H9 (cell line): ENCODE data around the gene PIK3C3. TPM values are rescaled to one million over a fixed set of nuclear protein-coding genes. Genes with fewer than 3 reads are reported as not detected.

Experiments
- DNase-seq: peaks from one replicate; pipeline ENCODE4 v3.0.0-alpha.2; 2017
- H2AFZ ChIP-seq: one replicate; pipeline ENCODE4 v1.6.1; 2013; ENCODE audit warnings: mild to moderate bottlenecking, low read length, control low read depth, moderate library complexity
- H2AK5ac ChIP-seq: 2 replicates; pipeline ENCODE4 v1.6.1; 2013; ENCODE audit warnings: low read length, control low read depth, mixed read lengths; ENCODE audit not compliant: insufficient read length
- H2BK120ac ChIP-seq: one replicate; pipeline ENCODE4 v1.6.1; 2013; ENCODE audit warnings: low read depth, mild to moderate bottlenecking, low read length, control low read depth, inconsistent platforms; ENCODE audit not compliant: poor library complexity, severe bottlenecking
- H2BK12ac ChIP-seq: 2 replicates; pipeline ENCODE4 v1.6.1; 2013; ENCODE audit warnings: low read length, control low read depth, mixed read lengths, low read depth; ENCODE audit not compliant: insufficient read length
- H2BK15ac ChIP-seq: 2 replicates; pipeline ENCODE4 v1.6.1; 2013; ENCODE audit warnings: low read depth, low read length, control low read depth
- H2BK20ac ChIP-seq: one replicate; pipeline ENCODE4 v1.6.1; 2013; ENCODE audit warnings: low read depth, mild to moderate bottlenecking, low read length, control low read depth, inconsistent platforms; ENCODE audit not compliant: poor library complexity, severe bottlenecking
- H2BK5ac ChIP-seq: 2 replicates; pipeline ENCODE4 v1.6.1; 2013; ENCODE audit warnings: low read length, control low read depth, mixed read lengths; ENCODE audit not compliant: insufficient read length
- H3K14ac ChIP-seq: 2 replicates; pipeline ENCODE4 v1.6.1; 2013; ENCODE audit warnings: low read length, control low read depth; ENCODE audit not compliant: insufficient read depth
- H3K18ac ChIP-seq: 2 replicates; pipeline ENCODE4 v1.6.1; 2013; ENCODE audit warnings: low read depth, mild to moderate bottlenecking, mixed read lengths, low read length, control low read depth; ENCODE audit not compliant: insufficient read length
- H3K23ac ChIP-seq: 2 replicates; pipeline ENCODE4 v1.6.1; 2013; ENCODE audit warnings: low read length, control low read depth, mixed read lengths, low read depth; ENCODE audit not compliant: insufficient read length
- H3K23me2 ChIP-seq: 2 replicates; pipeline ENCODE4 v1.6.1; 2013; ENCODE audit warnings: low read depth, mild to moderate bottlenecking, mixed read lengths, low read length, control low read depth; ENCODE audit not compliant: insufficient read length, poor library complexity, severe bottlenecking
- H3K27ac ChIP-seq: 2 replicates; pipeline ENCODE4 v1.5.1; 2013; ENCODE audit warnings: low read length, control low read depth, mixed read lengths, low read depth; ENCODE audit not compliant: insufficient read length
- H3K27me3 ChIP-seq: 2 replicates; pipeline ENCODE4 v1.6.1; 2013; ENCODE audit warnings: low read length, control low read depth, inconsistent platforms; ENCODE audit not compliant: insufficient read depth
- H3K4ac ChIP-seq: 2 replicates; pipeline ENCODE4 v1.6.1; 2013; ENCODE audit warnings: low read depth, mild to moderate bottlenecking, control low read depth, inconsistent platforms, low read length, moderate library complexity
- H3K4me1 ChIP-seq: 2 replicates; pipeline ENCODE4 v1.6.1; 2013; ENCODE audit warnings: low read length, control low read depth, inconsistent platforms; ENCODE audit not compliant: insufficient read depth
- H3K4me2 ChIP-seq: 2 replicates; pipeline ENCODE4 v1.6.1; 2013; ENCODE audit warnings: low read length, control low read depth, mixed read lengths; ENCODE audit not compliant: insufficient read length, insufficient read depth
- H3K56ac ChIP-seq: 2 replicates; pipeline ENCODE4 v1.6.1; 2013; ENCODE audit warnings: low read depth, mild to moderate bottlenecking, mixed read lengths, low read length, control low read depth; ENCODE audit not compliant: insufficient read length
- H3K79me1 ChIP-seq: 2 replicates; pipeline ENCODE4 v1.6.1; 2013; ENCODE audit warnings: low read depth, mild to moderate bottlenecking, moderate library complexity, low read length, control low read depth, inconsistent platforms; ENCODE audit not compliant: insufficient read depth, poor library complexity, severe bottlenecking
- H3K79me2 ChIP-seq: 2 replicates; pipeline ENCODE4 v1.6.1; 2013; ENCODE audit warnings: low read length, control low read depth, inconsistent platforms; ENCODE audit not compliant: insufficient read depth
- H3K9ac ChIP-seq: 2 replicates; pipeline ENCODE4 v1.6.1; 2013; ENCODE audit warnings: low read length, control low read depth, mixed read lengths; ENCODE audit not compliant: insufficient read length; ENCODE audit errors: extremely low read depth
- H3K9me3 ChIP-seq: one replicate; pipeline ENCODE4 v1.6.1; 2013; ENCODE audit warnings: low read depth, low read length, inconsistent platforms; ENCODE audit not compliant: control insufficient read depth
- H3T11ph ChIP-seq: one replicate; pipeline ENCODE4 v1.6.1; 2013; ENCODE audit warnings: mild to moderate bottlenecking, low read length, control low read depth, inconsistent platforms
- H4K20me1 ChIP-seq: one replicate; pipeline ENCODE4 v1.6.1; 2013; ENCODE audit not compliant: control insufficient read depth, insufficient read length, insufficient read depth
- H4K5ac ChIP-seq: 2 replicates; pipeline ENCODE4 v1.6.1; 2013; ENCODE audit warnings: low read depth, mild to moderate bottlenecking, mixed read lengths, low read length, control low read depth; ENCODE audit not compliant: insufficient read length
- H4K8ac ChIP-seq: replicated peaks from 2 replicates; pipeline ENCODE4 v1.6.1; 2013; ENCODE audit warnings: low read length, control low read depth, mixed read lengths, low read depth; ENCODE audit not compliant: insufficient read length
- H4K91ac ChIP-seq: 2 replicates; pipeline ENCODE4 v1.6.1; 2013; ENCODE audit warnings: low read depth, mild to moderate bottlenecking, moderate library complexity, mixed read lengths, low read length, control low read depth; ENCODE audit not compliant: insufficient read length
- H3K27ac Mint-ChIP-seq, 3 experiments: 2 replicates in 2 of 3; 3 replicates in 1 of 3; pipeline ENCODE4 v1.8.0; 2020 to 2021; ENCODE audit warnings: mixed read lengths in 3 of 3, mild to moderate bottlenecking in 1 of 3, moderate library complexity in 1 of 3
- H3K27me3 Mint-ChIP-seq: 2 replicates; pipeline ENCODE4 v1.8.0; 2021; ENCODE audit warnings: low read depth, mild to moderate bottlenecking, moderate library complexity, mixed read lengths
- H3K36me3 Mint-ChIP-seq, 3 experiments: 2 replicates in 2 of 3; 3 replicates in 1 of 3; pipeline ENCODE4 v1.8.0; 2020 to 2021; ENCODE audit warnings: low read depth in 3 of 3, mixed read lengths in 3 of 3; ENCODE audit not compliant: insufficient read depth in 1 of 3
- H3K4me1 Mint-ChIP-seq, 2 experiments: 2 replicates each; pipeline ENCODE4 v1.8.0; 2020; ENCODE audit warnings: mixed read lengths in 2 of 2
- H3K4me3 Mint-ChIP-seq, 2 experiments: 2 replicates in 1 of 2; 3 replicates in 1 of 2; pipeline ENCODE4 v1.8.0; 2020 to 2021; ENCODE audit warnings: mild to moderate bottlenecking in 2 of 2, mixed read lengths in 2 of 2, moderate library complexity in 1 of 2
- H3K9me3 Mint-ChIP-seq, 2 experiments: 2 replicates in 1 of 2; 3 replicates in 1 of 2; pipeline ENCODE4 v1.8.0; 2020; ENCODE audit warnings: mild to moderate bottlenecking in 2 of 2, mixed read lengths in 2 of 2, moderate library complexity in 1 of 2
- CTCF ChIP-seq: fragments of 200-600 bp; sonication (generic); conservative IDR thresholded peaks from 3 replicates; pipeline ENCODE4 v1.8.0; 2021; ENCODE audit warnings: antibody characterized with exemption, mild to moderate bottlenecking
- WGBS: extraction: QIAGEN DNeasy Blood & Tissue Kit; methylation state at CpG from one replicate; pipeline ENCODE4 v1.1.7; 2013; ENCODE audit warnings: missing lambda C conversion rate, low lambda C conversion rate, mixed read lengths; ENCODE audit not compliant: insufficient read length; ENCODE audit errors: extremely low coverage; 5-methylcytosine and 5-hydroxymethylcytosine counted together
- total RNA-seq: library from RNA; stranded (reverse); gene quantifications from 2 replicates; pipeline ENCODE4 v1.2.1, GENCODE V29; 2021

Gene PIK3C3
- total RNA-seq, 1 experiment from 2014 or later: 48.8 TPM

GRCh38 chr18:42112657-42113420, 157.8 kb downstream of the PIK3C3 start:
- Histone ChIP-seq H4K8ac (no peak overlapping the region), H3K79me1 (no peaks in the 10 kb centered on the region), H3K27me3 (no peaks in the 10 kb centered on the region), H3K4me1 (no peaks in the 10 kb centered on the region), H3K23ac (no peak overlapping the region), H3T11ph (no peak overlapping the region), H3K4ac (no peak overlapping the region), H3K9me3 (no peaks in the 10 kb centered on the region), H2BK15ac (no peak overlapping the region), H3K9ac (no peak overlapping the region), H3K18ac (no peak overlapping the region), H3K79me2 (no peaks in the 10 kb centered on the region), H3K4me2 (no peak overlapping the region), H3K23me2 (no peaks in the 10 kb centered on the region), H2AK5ac (no peak overlapping the region), H2AFZ (no peak overlapping the region), H3K27ac (no peak overlapping the region), H2BK5ac (no peak overlapping the region), H4K5ac (no peak overlapping the region), H2BK20ac (no peak overlapping the region), H3K14ac (no peak overlapping the region), H4K20me1 (no peaks in the 10 kb centered on the region), H4K91ac (no peak overlapping the region), H3K56ac (no peak overlapping the region), H2BK12ac (no peak overlapping the region), H2BK120ac (no peak overlapping the region)
- Mint-ChIP-seq H3K36me3 (peaks cover 6 to 13% (median 10%) of the 10 kb centered on the region in 3 experiments; a peak in 4 of 7 replicates), H3K27ac (no peak overlapping the region), H3K27me3 (no peaks in the 10 kb centered on the region), H3K4me3 (no peak overlapping the region), H3K4me1 (peaks cover 15 to 20% of the 10 kb centered on the region in 2 experiments), H3K9me3 (peaks cover 13% of the 10 kb centered on the region in 2 experiments)
- no peak for DNase-seq
- no CpG with 5 or more reads among the region's 10 CpGs for WGBS
- TF ChIP-seq CTCF: no peak
